GM10266 (cell line): Measurements from ENCODE around the gene SFTA2.

Experiments
- DNase-seq: peaks from one replicate; pipeline ENCODE4 v3.0.0; 2012; ENCODE audit errors: extremely low spot score
- TF ChIP-seq, protein P1 (sequence below): IDR thresholded peaks from 2 replicates; pipeline ENCODE4 v1.5.1; 2012; ENCODE audit warnings: mild to moderate bottlenecking, low read depth; ENCODE audit not compliant: control insufficient read depth, insufficient read depth; ENCODE audit errors: missing control alignments

The SFTA2 gene

DNA sequence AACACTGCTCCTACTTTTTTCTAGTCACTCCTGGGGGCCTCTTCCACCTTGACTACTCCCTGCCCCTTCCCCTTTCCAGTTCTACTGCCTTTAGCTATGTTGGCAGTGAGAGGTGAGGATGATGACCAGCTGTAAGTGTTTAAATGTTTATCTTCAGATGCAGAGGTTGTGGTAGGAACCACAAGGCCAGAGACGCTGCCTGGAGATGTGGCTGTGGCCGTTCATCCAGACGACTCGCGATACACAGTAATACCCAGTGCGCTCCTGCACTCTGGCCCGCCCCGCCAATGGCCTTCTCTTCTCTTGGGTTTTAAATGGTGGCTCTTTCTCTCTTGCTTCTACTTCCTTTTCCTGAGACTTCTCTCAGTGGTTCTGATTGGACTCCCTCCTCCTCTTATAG, 13.3 kb downstream of the SFTA2 start:
- no peak for DNase-seq
- TF ChIP-seq, protein P1, sequence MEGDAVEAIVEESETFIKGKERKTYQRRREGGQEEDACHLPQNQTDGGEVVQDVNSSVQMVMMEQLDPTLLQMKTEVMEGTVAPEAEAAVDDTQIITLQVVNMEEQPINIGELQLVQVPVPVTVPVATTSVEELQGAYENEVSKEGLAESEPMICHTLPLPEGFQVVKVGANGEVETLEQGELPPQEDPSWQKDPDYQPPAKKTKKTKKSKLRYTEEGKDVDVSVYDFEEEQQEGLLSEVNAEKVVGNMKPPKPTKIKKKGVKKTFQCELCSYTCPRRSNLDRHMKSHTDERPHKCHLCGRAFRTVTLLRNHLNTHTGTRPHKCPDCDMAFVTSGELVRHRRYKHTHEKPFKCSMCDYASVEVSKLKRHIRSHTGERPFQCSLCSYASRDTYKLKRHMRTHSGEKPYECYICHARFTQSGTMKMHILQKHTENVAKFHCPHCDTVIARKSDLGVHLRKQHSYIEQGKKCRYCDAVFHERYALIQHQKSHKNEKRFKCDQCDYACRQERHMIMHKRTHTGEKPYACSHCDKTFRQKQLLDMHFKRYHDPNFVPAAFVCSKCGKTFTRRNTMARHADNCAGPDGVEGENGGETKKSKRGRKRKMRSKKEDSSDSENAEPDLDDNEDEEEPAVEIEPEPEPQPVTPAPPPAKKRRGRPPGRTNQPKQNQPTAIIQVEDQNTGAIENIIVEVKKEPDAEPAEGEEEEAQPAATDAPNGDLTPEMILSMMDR = no peak

DNA sequence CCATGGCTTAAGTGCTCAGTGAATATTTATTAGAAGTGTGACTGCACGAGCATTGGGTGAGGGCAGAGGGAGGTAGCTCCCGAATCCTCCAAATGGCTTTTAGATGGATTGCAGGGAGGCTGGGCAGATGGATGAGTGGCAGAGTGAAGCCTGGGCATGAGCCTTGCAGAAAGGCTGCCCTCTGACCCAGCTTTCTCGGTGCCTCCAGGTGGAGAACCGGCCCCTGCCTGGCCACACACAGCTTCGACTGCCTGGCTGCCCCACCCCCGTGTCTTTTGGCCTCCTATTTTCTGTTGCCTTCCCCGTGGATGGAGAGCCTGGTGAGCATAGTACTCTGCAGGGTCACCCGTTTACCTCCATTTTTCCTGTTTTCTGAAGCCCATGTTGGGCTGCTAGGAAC, 14.5 kb downstream of the SFTA2 start:
- DNase-seq = no peak
- TF ChIP-seq, protein P1 = no peak

DNA sequence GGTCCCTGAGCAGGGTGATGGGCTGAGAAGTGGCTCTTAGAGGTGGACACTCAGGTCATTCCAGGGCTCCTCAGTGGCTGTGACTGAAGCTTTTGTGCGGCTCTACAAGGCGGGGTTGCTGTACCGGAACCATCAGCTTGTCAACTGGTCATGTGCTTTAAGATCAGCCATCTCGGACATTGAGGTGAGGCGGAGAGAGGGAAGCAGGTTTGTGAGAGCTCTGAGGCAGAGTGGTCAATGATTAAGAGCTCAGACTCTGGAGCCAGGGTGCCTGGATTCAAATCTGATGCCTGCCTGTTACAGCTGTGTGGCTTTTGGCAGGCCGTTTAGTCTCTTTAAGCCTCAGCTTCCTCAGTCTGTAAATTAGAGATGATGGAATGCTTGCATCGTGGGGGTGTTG, 14.9 kb downstream of the SFTA2 start:
- no peak for DNase-seq
- TF ChIP-seq, protein P1 = no peak

DNA sequence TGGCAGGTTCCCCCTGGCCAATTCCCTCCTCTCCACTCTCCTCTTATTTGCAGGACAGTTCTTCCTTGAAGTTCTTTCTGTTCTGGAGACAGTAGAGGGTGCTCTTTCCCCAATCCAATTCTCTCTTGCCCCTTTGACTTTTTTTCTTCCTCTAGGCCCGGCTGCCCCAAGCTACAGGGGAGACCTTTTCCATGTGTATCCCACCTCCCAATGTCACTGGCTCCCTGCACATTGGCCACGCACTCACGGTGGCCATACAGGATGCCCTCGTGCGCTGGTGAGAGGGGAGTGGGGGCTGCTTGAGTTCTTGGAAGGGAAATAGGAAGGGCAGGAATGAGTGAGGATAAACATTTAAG, 16.4 kb downstream of the SFTA2 start:
- peak; percentile 87 for DNase-seq
- TF ChIP-seq, protein P1 = peak; percentile 64

DNA sequence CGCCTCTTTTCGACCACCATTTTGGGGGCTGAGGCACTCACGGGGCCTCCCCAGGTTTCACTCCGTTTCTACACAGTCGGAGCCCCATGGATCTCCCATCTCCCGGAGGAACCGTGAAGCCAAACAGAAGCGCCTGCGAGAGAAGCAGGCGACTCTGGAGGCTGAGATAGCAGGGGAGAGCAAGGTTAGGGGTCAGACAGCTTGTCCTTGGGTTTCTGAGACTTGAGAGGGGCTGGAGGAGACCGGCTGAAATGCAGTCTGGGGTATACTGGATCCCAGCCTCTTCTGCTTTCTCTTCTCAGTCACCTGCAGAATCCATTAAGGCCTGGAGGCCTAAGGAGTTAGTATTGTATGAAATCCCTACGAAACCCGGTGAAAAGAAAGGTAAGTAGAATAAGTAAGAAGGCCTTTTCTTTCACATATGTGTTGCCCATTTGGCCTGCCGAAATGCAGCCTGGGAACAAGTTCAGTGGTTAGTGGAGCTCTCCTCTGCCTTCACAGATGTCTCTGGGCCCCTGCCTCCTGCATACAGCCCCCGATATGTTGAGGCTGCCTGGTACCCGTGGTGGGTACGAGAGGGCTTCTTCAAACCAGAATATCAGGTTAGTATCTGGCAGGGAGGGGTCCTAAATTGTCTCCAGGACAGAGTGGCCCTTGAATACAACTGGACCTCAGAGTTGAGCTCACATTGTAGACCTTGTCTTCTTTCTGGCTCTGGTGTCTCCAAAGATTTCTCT, 16.9 kb downstream of the SFTA2 start:
- TF ChIP-seq, protein P1 = no peak
- DNase-seq = no peak

DNA sequence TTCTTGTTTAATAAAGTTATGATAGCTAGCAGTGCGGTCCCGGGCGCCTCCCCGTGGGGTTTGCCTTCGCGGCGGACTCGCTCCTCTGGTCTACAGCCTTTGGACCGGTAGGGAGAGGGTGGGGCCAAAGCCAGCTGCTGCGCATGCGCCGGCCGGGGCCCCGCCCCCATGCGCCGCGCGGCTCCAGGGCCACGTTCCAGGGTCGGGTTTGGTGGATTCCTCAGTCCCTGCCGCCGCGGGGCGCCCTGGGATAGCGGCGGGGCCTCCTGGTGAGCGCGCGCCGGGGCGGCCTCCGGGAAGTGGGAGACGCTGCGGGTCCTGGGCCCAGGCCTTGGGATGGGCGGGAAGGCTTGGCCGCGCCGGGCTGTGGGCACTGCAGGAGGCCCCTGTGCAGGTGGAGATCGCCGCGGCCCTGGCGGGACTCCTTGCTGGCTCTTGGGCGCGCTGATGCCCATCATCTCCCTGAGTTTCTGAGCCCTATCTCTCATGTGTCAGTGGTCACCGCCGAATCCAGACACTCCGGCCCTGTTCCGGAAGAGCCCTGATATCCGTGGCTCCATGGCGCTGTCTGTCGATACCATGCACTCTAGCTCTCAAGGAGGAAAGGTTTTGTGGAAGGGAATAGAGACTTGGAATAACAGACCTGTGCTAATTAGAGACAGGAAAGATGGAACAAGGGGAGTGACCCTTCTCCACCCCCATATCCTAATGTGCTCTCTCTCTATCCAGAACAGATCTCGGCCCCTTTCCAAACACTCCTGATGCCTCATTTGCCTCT, 17.7 kb downstream of the SFTA2 start, which contains the start of gene VARS2:
Gene VARS2, plus strand, starts transcription at position 163 of the 778 bp plus-strand sequence. Its CDS starts 599 bp downstream, at position 762.
- peak; percentile 98 for DNase-seq
- TF ChIP-seq, protein P1 = peak; percentile 42

DNA sequence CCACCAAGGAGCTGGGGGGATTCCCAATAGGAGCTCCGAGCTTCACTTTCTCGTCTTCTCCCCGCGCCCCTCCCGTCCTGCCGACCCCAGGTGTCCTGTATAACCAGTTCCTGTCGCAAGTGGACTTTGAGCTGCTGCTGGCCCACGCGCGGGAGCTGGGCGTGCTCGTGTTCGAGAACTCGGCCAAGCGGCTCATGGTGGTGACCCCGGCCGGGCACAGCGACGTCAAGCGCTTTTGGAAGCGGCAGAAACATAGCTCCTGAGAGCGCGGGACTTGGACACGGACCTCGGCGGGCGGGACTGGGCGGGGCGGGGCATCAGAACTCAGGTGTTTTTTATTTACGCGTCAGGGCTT, 18.3 kb downstream of the SFTA2 start:
- TF ChIP-seq, protein P1 = no peak
- DNase-seq = no peak
